Activated CD4-positive, CD25-positive, alpha-beta regulatory T cell treated with anti-CD3 and anti-CD28 coated beads, Interleukin-2, amount 50 U/mL, for 16 hours (primary cell): ENCODE data around the gene ERO1A.
"Not testable (repeated sequence)": the region's sequence is repeated elsewhere in the genome, so short reads cannot be mapped to it uniquely, and the experiment has no call there.

ENCODE experiments used
- DNase-seq: peaks from one replicate; pipeline ENCODE4 v3.0.0-alpha.2; 2020; ENCODE audit warnings: low read depth, low spot score

ERO1A gene, protein sequence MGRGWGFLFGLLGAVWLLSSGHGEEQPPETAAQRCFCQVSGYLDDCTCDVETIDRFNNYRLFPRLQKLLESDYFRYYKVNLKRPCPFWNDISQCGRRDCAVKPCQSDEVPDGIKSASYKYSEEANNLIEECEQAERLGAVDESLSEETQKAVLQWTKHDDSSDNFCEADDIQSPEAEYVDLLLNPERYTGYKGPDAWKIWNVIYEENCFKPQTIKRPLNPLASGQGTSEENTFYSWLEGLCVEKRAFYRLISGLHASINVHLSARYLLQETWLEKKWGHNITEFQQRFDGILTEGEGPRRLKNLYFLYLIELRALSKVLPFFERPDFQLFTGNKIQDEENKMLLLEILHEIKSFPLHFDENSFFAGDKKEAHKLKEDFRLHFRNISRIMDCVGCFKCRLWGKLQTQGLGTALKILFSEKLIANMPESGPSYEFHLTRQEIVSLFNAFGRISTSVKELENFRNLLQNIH

GRCh38 chr14:52695481-52696091 lies at the start of gene ERO1A:
TSS of gene ERO1A (minus strand) at chr14:52695558. CDS start at chr14:52695481, 77 bp downstream.
- peak; percentile 27 for DNase-seq

- no peak for DNase-seq
Measured at GRCh38 chr14:52741865-52742264, 46.5 kb upstream of the ERO1A start.

DNA sequence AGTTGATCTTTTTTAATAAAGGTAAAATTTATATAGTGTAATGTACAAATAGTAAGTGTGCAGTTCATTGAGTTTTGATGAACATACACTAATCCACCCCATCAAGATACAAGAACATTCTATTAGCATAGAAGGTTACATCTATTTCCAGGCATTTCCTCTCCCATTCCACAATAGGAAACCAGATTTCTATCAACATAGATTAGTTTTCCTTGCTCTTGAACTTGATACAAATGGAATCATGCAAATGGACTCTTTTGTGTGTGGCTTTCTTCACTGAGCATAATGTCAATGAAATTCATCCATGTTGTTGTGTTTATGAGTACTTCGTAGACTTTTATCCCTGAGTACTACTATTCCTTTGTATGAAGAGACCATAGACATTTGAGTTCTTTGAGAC lies 45.4 kb upstream of the ERO1A start:
- no peak for DNase-seq

GRCh38 chr14:52738409-52738808 lies 43.1 kb upstream of the ERO1A start:
- no peak for DNase-seq

- no peak for DNase-seq
Measured at GRCh38 chr14:52735921-52736489, 40.6 kb upstream of the ERO1A start.

- no peak for DNase-seq
Measured at GRCh38 chr14:52733824-52734223, 38.5 kb upstream of the ERO1A start.

GRCh38 chr14:52730709-52731111 lies 35.4 kb upstream of the ERO1A start:
- DNase-seq, result no peak

GRCh38 chr14:52729925-52730708 lies 34.8 kb upstream of the ERO1A start, which contains the start of gene STYX:
TSS of gene STYX (plus strand) at chr14:52730166. CDS start at chr14:52730475, 309 bp downstream.
- peak; percentile 93 for DNase-seq

DNA sequence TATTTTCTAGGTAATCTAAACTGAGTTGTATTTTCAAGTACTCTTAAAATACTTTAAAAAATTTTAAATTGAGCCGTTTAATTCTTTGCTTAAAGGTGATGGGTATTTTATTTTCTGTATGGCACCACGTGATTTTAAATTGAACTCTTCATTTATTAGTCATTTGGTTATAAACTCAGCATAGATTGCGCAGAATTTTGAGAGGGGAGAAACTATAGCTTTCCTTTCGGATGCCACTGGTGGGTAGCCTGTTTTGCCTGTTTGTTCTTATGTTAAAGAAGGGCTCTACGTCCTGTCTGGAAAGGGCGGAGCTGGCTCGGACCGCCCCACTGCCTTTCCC lies 34.2 kb upstream of the ERO1A start:
- DNase-seq, result no peak

- not testable (repeated sequence) for DNase-seq
Measured at GRCh38 chr14:52729035-52729434, 33.7 kb upstream of the ERO1A start.

GRCh38 chr14:52727509-52727908 lies 32.2 kb upstream of the ERO1A start:
- not testable (repeated sequence) for DNase-seq

GRCh38 chr14:52724360-52724644 lies 28.9 kb upstream of the ERO1A start:
- no peak for DNase-seq

DNA sequence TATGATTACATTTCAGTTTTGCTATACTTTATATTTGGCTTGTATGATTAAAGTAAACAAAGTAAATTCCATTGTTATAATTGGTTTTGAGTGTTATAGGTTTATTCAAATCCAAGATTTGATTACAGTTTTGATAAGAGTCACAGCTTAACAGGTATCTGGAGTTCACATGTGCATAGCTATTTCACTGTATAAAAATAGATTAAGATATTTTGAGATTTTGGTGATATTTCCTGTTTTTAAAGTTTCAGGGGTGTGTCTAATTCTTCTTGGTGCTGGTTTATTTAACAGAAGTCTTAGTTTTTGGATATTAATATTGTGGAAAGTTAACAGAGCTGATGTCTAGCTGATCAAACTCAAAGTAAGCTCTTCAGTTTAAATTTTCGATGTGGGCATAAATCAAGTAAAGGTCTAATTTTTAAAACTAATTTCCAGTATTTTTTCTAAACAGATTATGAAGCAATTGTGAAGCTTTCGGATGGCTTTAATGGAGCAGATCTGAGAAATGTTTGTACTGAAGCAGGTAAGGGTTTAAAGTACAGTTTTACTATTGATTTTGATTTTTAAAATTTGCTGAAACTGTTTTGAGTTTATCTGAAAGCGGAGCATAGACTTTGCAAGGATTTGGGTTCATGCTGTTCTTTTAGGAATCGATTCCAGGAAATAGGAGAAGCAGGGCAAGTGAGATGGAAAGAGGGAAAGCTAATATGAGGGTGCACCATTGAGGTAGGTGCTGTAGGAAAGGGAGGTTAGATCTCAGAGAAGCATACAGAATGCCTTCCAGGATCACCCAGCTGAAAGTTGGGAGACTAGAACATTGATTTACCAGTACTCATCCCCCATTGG lies 28.4 kb upstream of the ERO1A start:
- DNase-seq, result no peak

DNA sequence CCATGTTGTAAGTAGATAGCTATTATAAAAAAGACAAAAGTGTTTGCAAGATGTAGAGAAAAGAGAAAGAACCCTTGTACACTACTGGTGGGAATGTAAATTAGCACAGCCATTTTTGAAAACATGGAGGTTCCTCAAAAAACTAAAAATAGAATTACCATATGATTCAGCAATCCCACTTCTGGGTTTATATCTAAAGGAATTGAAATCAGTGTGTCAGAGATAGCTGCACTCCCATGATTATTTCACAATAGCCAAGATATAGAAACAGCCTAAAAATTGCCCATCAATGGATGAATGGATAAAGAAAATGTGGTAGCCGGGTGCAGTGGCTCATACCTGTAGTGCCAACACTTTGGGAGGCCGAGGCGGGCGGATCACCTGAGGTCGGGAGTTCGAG lies 20.8 kb upstream of the ERO1A start:
- DNase-seq, result no peak

DNA sequence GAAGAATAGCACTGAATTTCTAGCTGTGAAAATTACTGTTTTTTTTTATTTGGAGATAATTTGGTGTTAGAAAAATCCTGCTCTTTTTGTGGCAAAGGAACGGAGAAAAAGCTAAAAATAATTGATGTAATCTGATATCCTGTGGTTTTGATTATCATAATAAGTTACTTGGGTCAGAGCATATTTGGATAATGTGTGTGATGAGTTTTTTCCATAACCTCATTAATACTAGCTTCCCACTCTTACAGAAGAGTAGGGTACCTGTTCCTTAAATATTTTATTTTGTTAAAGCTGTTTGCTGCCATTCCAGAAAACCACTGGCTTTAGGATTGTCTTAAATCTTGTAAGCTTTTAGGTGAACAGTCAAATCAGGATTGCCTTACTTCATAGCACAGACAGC lies 16.3 kb upstream of the ERO1A start:
- no peak for DNase-seq

DNA sequence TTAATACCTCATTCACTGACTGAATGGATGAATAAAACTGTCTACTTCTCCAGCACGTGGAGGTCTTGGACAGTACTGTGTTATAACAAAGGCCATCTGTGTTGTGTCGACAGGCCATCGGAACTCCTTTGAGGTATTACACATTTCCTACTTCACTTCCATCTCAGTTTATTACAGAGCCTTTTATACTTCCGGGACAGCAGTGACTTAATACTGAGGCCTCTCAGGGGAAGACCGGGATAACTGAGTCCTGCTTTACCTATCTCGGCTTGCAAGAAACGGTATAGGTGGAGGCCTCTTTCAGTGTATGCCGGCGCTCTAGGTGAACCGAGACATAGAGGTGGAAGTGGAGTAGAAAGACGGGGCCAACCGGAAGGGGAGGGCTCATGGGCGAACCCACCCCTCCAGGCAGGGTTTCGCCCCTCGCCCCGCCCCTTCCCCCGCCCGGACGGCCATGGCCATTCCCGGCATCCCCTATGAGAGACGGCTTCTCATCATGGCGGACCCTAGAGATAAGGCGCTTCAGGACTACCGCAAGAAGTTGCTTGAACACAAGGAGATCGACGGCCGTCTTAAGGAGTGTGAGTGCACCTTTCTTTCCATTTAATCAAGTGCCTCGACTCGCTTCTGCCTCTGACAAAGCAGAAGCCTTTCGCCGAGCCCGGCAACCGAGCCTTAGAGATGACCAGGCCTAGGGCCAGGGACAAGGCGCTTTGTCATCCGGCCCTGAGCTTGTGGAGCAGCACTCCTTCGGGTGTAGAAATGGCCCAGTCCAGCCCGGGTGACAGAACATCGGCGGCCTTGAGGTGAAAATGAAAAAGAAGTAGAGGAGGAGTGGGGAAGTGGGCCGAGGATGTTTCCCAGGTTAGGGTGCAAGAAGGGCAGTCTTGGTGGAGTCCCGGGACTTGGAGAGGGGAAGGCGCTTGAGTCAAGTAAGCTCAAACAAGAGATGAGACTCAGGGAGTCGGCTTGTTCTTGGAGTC lies 11.7 kb upstream of the ERO1A start, which contains the start of gene PSMC6:
Gene PSMC6 (plus strand): TSS at position 477 of the 983 bp plus-strand sequence. CDS start 20 bp downstream, at position 497.
- DNase-seq, result peak; percentile 92

DNA sequence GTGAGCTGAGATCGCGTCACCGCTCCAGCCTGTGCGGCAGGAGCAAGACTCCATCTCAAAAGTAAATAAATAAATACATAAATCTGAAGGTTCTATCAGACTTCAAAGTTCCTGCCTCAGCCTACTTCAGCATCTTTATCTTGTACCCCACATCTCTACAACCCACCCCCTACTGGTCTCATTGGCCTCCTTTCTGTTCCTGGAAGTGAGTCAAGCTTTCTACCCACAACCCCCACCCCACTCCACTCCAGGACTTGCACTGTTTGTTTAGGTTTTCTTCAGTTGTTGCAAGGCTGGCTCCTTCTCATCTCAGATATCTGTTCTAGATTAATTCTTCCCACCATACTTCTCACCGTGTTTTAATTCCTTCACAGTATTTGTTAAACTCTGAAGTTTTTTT lies 10.9 kb upstream of the ERO1A start:
- no peak for DNase-seq

DNA sequence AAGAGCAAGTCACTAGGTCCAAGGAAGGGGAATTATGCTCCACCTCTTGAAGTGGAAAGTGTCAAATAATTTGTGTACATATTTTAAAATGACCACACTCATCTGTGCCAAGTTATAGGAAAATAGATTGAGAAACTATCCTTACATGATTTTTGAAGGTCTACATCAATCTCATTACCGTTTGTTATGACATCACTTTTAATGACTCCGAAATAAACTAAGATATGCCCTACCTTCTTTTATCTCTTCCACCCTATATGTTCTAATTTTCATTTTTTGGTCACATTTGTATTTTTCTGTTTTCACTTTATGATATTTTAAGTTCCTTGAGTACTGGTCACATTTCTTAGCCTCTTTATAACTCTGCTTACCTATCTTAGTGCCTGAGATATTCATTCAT lies 8.3 kb upstream of the ERO1A start:
- no peak for DNase-seq

GRCh38 chr14:52703225-52703624 lies 7.9 kb upstream of the ERO1A start:
- no peak for DNase-seq

DNA sequence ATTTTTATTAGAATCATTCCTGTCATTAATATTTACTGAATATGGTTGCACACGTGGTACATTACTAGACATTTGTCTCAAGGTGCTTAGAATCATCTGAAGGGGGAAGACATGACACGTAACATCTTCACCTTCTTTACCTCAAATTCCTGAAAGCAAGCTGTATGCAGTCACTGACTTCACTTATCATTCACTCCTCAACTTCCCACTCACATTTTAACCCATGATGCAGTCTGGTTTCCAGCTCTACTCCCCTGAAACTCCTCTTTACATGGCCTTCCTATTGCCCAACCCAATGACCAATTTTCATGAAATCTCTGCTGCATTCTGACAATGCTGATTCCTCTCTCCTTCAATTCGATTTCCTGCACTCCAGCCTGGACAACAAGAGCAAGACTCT lies 5.9 kb upstream of the ERO1A start:
- DNase-seq, result no peak
